HCT116 (cell line): Measurements from ENCODE around the gene GLOD4. TPM values are rescaled to one million over a fixed set of nuclear protein-coding genes. Genes with fewer than 3 reads are reported as not detected.

Source experiments
- ATAC-seq: fragments of 200-7000 bp; cut with Tn5 transposase; 2 replicates; pipeline ENCODE4 v1.9.1; 2020; ENCODE audit warnings: mild to moderate bottlenecking, moderate library complexity
- BruUV-seq: library from RNA; stranded (reverse); fragments of 400-500 nt; replicated peaks from 2 replicates; lab custom pipeline; 2021; lab: Mats Ljungman, UMichigan
- CTCF ChIA-PET: fragments of 300-600 bp; sonication (Branson Sonifier 250); formaldehyde crosslinking; loops from one replicate; lab custom pipeline; 2021; ENCODE audit warnings: antibody characterized with exemption; lab: Charles Lee
- POLR2A ChIA-PET: fragments of 300-600, 350-600 bp; sonication (Branson Sonifier 250); formaldehyde crosslinking; loops from one replicate; lab custom pipeline; 2021; ENCODE audit warnings: antibody characterized with exemption; lab: Charles Lee
- RAD21 ChIA-PET, 2 experiments: fragments of 300-600 bp; sonication (Branson Sonifier 250); formaldehyde crosslinking; loops; one replicate each; lab custom pipeline; 2023; ENCODE audit warnings: low total read pairs in 2 of 2; ENCODE audit not compliant: uncharacterized antibody in 2 of 2, unreplicated experiment in 2 of 2, low non-redundant PET in 1 of 2; lab: Charles Lee
- DNase-seq: peaks from one replicate; pipeline ENCODE4 v3.0.0-alpha.2; 2010; ENCODE audit warnings: low read depth, low spot score
- H2AFZ ChIP-seq: fragments of 200-600 bp; shearing (Covaris generic), sonication (generic); 2 replicates; pipeline ENCODE4 v1.6.1; 2017; ENCODE audit warnings: low read depth, mixed run types, mixed read lengths, antibody characterized with exemption, low read length; ENCODE audit not compliant: poor library complexity, severe bottlenecking
- H3K27ac ChIP-seq: 2 replicates; pipeline ENCODE4 v1.5.1; 2012; ENCODE audit warnings: low read depth, low read length
- H3K27me3 ChIP-seq: fragments of 200-600 bp; sonication (generic); 2 replicates; pipeline ENCODE4 v1.6.1; 2016; ENCODE audit warnings: mixed run types, low read length, mixed read lengths; ENCODE audit not compliant: insufficient read depth
- H3K36me3 ChIP-seq, 2 experiments: fragments of 200-500 bp in 1 of 2; fragments of 200-600 bp in 1 of 2; sonication (Bioruptor generic) in 1 of 2; sonication (generic) in 1 of 2; 2 replicates each; pipeline versions ENCODE4 v1.5.1 to v1.6.1; 2014 to 2016; ENCODE audit warnings: low read length in 2 of 2, inconsistent platforms in 1 of 2, mixed read lengths in 1 of 2, mixed run types in 1 of 2; ENCODE audit not compliant: insufficient read depth in 2 of 2, control insufficient read depth in 1 of 2
- H3K4me1 ChIP-seq, 2 experiments: fragments of 200-600 bp in 1 of 2; sonication (generic) in 1 of 2; 2 replicates each; pipeline versions ENCODE4 v1.5.1 to v1.6.1; 2012 to 2017; ENCODE audit warnings: low read length in 2 of 2, inconsistent platforms in 1 of 2, mild to moderate bottlenecking in 1 of 2, mixed read lengths in 1 of 2, mixed run types in 1 of 2, moderate library complexity in 1 of 2; ENCODE audit not compliant: insufficient read depth in 2 of 2, control insufficient read depth in 1 of 2
- H3K4me2 ChIP-seq: fragments of 200-600 bp; sonication (generic); 2 replicates; pipeline ENCODE4 v1.6.1; 2017; ENCODE audit warnings: mixed run types, low read length, mixed read lengths
- H3K4me3 ChIP-seq, 2 experiments: fragments of 200-600 bp in 1 of 2; sonication (generic) in 1 of 2; replicated peaks in 1 of 2; 2 replicates each; pipeline ENCODE4 v1.5.1; 2011 to 2016; ENCODE audit warnings: low read length in 2 of 2, control low read depth in 1 of 2, low read depth in 1 of 2, mild to moderate bottlenecking in 1 of 2, mixed read lengths in 1 of 2, mixed run types in 1 of 2
- H3K79me2 ChIP-seq: fragments of 200-600 bp; sonication (generic); 2 replicates; pipeline ENCODE4 v1.6.1; 2017; ENCODE audit warnings: mild to moderate bottlenecking, mixed run types, low read length, moderate library complexity, mixed read lengths; ENCODE audit not compliant: insufficient read depth
- H3K9ac ChIP-seq: fragments of 200-600 bp; sonication (generic); 2 replicates; pipeline ENCODE4 v1.6.1; 2016; ENCODE audit warnings: low read length, mixed read lengths
- H3K9me2 ChIP-seq: fragments of 200-600 bp; sonication (generic), shearing (Covaris generic); 2 replicates; pipeline ENCODE4 v1.6.1; 2017; ENCODE audit warnings: mixed run types, mild to moderate bottlenecking, moderate library complexity; ENCODE audit not compliant: insufficient read depth
- H3K9me3 ChIP-seq, 2 experiments: fragments of 200-500 bp in 1 of 2; fragments of 200-600 bp in 1 of 2; sonication (Bioruptor generic) in 1 of 2; sonication (generic) in 1 of 2; 2 replicates each; pipeline ENCODE4 v1.6.1; 2014 to 2017; ENCODE audit warnings: low read length in 2 of 2, mixed read lengths in 2 of 2, inconsistent platforms in 1 of 2, low read depth in 1 of 2, mild to moderate bottlenecking in 1 of 2, mixed run types in 1 of 2, moderate library complexity in 1 of 2; ENCODE audit not compliant: control insufficient read depth in 1 of 2, insufficient read depth in 1 of 2
- H4K20me1 ChIP-seq: fragments of 200-600 bp; sonication (generic), shearing (Covaris generic); 2 replicates; pipeline ENCODE4 v1.6.1; 2017; ENCODE audit warnings: mixed run types, mild to moderate bottlenecking, moderate library complexity; ENCODE audit not compliant: insufficient read depth
- EGR1 ChIP-seq: IDR thresholded peaks from 2 replicates; pipeline ENCODE4 v1.6.1; 2012; ENCODE audit warnings: low read depth
- ELF1 ChIP-seq: IDR thresholded peaks from 2 replicates; pipeline ENCODE4 v1.6.1; 2012; ENCODE audit warnings: low read depth, borderline replicate concordance
- EZH2 ChIP-seq: fragments of 200-600 bp; sonication (generic); IDR thresholded peaks from 2 replicates; pipeline ENCODE4 v1.6.1; 2017; ENCODE audit warnings: antibody characterized with exemption, mixed run types
- EZH2phosphoT487 ChIP-seq: fragments of 200-600 bp; IDR thresholded peaks from 2 replicates; pipeline ENCODE4 v1.6.1; 2018; ENCODE audit warnings: antibody characterized with exemption, borderline replicate concordance
- FOSL1 ChIP-seq: IDR thresholded peaks from 2 replicates; pipeline ENCODE4 v1.6.1; 2012; ENCODE audit warnings: low read depth
- POLR2A ChIP-seq: IDR thresholded peaks from 2 replicates; pipeline ENCODE4 v1.7.0; 2011; ENCODE audit warnings: borderline replicate concordance; ENCODE audit not compliant: insufficient read depth, insufficient read length; ENCODE audit errors: extremely low read depth
- TCF7L2 ChIP-seq: IDR thresholded peaks from 2 replicates; pipeline ENCODE4 v1.7.0; 2011; ENCODE audit warnings: borderline replicate concordance, inconsistent platforms; ENCODE audit not compliant: insufficient read depth, insufficient read length; ENCODE audit errors: extremely low read depth
- YY1 ChIP-seq: IDR thresholded peaks from 2 replicates; pipeline ENCODE4 v1.6.1; 2011; ENCODE audit warnings: low read length, low read depth, moderate library complexity, mild to moderate bottlenecking; ENCODE audit not compliant: insufficient replicate concordance; ENCODE audit errors: extremely low read depth
- ZFX ChIP-seq: fragments of 450-650 bp; IDR thresholded peaks from 2 replicates; pipeline ENCODE4 v1.6.1; 2017
- intact Hi-C: fragments of 100-400 bp; cut with micrococcal nuclease; formaldehyde crosslinking; loops from 2 replicates; pipeline ENCODE4 v1.10.0; 2022
- total RNA-seq: library from RNA; stranded (reverse); gene quantifications from one replicate; pipeline ENCODE4 v1.2.1, GENCODE V29; 2021; ENCODE audit not compliant: unreplicated experiment
- TF ChIP-seq, protein P1 (sequence below): IDR thresholded peaks from 2 replicates; pipeline ENCODE4 v1.6.1; 2012
- TF ChIP-seq, protein P2 (sequence below), 3 experiments: fragments of 200-600 bp in 1 of 3; sonication (generic) in 1 of 3; IDR thresholded peaks in 2 of 3; conservative IDR thresholded peaks in 1 of 3; 2 replicates each; pipeline ENCODE4 v1.5.1; 2012 to 2017; ENCODE audit warnings: low read depth in 2 of 3, low read length in 2 of 3, antibody characterized with exemption in 1 of 3, borderline replicate concordance in 1 of 3, control low read depth in 1 of 3, mild to moderate bottlenecking in 1 of 3, mixed read lengths in 1 of 3, mixed run types in 1 of 3, moderate library complexity in 1 of 3; ENCODE audit not compliant: insufficient read depth in 1 of 3

Gene GLOD4
- total RNA-seq, 1 experiment from 2014 or later, result 80.7 TPM

DNA sequence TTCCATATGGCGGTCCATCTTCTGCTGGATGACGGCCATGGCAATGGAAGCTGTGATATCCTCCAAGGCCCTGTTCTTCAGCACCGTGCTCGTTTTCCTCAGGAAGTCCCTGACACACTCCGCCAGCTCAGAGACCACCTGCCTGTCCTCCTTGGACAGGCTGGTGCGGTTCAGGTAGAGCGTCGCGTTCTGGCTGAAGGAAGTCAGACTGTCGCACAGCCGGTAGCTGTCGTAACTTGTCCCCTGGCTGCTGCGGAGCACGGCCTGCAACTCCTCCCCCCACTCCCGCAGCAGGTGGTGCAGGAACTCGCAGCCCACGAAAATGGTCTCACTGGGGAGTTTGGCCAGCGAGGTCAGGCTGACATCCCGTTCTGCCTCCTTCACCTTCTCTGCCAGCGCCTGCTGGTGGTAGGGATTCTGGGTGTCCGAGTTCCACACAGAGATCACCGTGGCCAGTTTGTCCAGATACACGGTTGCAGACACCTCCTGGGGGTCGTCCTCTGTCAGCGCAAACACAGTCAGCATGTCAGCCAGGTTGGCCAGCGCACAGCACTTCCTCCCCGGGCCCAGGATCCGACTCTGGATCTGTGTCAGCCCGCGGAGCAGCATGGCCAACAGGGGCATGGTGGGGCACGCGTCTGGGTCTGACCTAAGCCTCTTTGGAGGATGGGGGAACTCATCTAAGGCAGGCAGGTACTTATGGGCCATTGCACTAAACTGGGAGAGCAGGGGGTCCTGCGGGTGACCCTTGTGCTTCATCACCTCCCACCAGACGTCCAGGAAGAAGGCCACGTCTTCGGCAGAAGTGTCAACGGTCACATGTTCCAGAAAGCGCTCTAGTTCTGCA lies 35.1 kb downstream of the GLOD4 start:
- BruUV-seq, result no TSS peak
- DNase-seq, result no peak
- intact Hi-C loops, result no loop called here
- Histone ChIP-seq H3K27ac (no peak overlapping the region), H3K27me3 (no peaks in the 10 kb centered on the region), H3K36me3 (peaks cover 46 to 62% of the 10 kb centered on the region in 2 experiments), H3K79me2 (peaks cover 95% of the 10 kb centered on the region), H3K4me2 (no peak overlapping the region), H3K4me1 (peaks cover 8 to 12% of the 10 kb centered on the region in 2 experiments), H3K9me3 (no peaks in the 10 kb centered on the region), H3K9ac (no peak overlapping the region), H2AFZ (no peak overlapping the region), H3K4me3 (no peak overlapping the region), H4K20me1 (peaks cover 8% of the 10 kb centered on the region; the same call in 1 of the 2 replicates), H3K9me2 (no peaks in the 10 kb centered on the region)
- ChIA-PET CTCF (no interaction called here), POLR2A (no interaction called here), RAD21 (no interaction called here)
- ATAC-seq, result no peak
- TF ChIP-seq EZH2 (no peak), TCF7L2 (no peak), EGR1 (no peak), EZH2phosphoT487 (no peak), FOSL1 (no peak), ELF1 (no peak), ZFX (no peak), YY1 (no peak), POLR2A (no peak)
- TF ChIP-seq, protein P1, sequence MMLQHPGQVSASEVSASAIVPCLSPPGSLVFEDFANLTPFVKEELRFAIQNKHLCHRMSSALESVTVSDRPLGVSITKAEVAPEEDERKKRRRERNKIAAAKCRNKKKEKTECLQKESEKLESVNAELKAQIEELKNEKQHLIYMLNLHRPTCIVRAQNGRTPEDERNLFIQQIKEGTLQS, result no peak
- TF ChIP-seq, protein P2, sequence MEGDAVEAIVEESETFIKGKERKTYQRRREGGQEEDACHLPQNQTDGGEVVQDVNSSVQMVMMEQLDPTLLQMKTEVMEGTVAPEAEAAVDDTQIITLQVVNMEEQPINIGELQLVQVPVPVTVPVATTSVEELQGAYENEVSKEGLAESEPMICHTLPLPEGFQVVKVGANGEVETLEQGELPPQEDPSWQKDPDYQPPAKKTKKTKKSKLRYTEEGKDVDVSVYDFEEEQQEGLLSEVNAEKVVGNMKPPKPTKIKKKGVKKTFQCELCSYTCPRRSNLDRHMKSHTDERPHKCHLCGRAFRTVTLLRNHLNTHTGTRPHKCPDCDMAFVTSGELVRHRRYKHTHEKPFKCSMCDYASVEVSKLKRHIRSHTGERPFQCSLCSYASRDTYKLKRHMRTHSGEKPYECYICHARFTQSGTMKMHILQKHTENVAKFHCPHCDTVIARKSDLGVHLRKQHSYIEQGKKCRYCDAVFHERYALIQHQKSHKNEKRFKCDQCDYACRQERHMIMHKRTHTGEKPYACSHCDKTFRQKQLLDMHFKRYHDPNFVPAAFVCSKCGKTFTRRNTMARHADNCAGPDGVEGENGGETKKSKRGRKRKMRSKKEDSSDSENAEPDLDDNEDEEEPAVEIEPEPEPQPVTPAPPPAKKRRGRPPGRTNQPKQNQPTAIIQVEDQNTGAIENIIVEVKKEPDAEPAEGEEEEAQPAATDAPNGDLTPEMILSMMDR (IDR thresholded peaks at IDR 0.05 in 2 of 3, conservative IDR thresholded peaks at IDR 0.05 in 1 of 3; ENCODE audit: borderline replicate concordance in 1 of 3, insufficient read depth in 1 of 3, low read depth in 2 of 3, low read length in 2 of 3), result no peak
